Measurements from ENCODE around the gene DLD. TPM values are rescaled to one million over a fixed set of nuclear protein-coding genes. Genes with fewer than 3 reads are reported as not detected.

DLD gene
- total RNA-seq, 1 donor from 2014 or later = 19.2 TPM

DNA sequence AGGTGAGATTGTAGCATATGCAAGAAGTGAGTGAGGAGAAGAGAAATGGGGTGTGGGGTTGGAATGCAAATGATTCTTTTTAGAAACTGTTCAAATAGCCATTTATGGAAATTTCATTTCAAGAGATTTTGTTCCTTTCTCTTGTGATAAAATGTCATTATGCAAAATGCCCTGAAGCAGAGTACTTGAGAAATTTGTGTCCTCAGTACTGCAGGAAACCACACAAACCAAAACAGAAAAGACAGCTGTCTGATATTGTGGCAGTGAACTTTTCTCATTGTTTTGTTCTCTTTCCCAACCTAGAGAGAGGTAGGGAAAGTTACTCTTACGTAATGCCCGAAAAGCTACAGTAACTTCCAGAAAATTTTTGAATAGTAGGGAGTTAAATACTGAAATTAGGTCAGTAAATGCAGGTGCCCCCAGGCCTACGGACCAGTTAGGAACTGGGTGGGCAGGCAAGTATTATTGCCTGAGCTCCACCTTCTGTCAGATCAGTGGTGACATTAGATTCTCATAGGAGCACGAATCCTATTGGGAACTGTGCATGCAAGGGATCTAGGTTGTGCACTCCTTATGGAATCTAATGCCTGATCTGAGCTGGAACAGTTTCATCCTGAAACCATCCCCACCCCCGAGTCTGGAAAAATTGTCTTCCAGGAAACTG lies 34.0 kb downstream of the DLD start:
- DNase-seq (ENCODE audit: low spot score in 2 of 2) = no peak
- Histone ChIP-seq H3K9me3 (no peaks in the 10 kb centered on the region), H3K27me3 (no peaks in the 10 kb centered on the region), H3K36me3 (peaks cover 48 to 98% of the 10 kb centered on the region in 2 donors), H3K27ac (no peak overlapping the region), H3K4me3 (no peak overlapping the region), H3K4me1 (peaks cover 0 to 4% of the 10 kb centered on the region in 2 donors)
- intact Hi-C loops (cut with DNase I) = no loop called here
- TF ChIP-seq, protein P1, sequence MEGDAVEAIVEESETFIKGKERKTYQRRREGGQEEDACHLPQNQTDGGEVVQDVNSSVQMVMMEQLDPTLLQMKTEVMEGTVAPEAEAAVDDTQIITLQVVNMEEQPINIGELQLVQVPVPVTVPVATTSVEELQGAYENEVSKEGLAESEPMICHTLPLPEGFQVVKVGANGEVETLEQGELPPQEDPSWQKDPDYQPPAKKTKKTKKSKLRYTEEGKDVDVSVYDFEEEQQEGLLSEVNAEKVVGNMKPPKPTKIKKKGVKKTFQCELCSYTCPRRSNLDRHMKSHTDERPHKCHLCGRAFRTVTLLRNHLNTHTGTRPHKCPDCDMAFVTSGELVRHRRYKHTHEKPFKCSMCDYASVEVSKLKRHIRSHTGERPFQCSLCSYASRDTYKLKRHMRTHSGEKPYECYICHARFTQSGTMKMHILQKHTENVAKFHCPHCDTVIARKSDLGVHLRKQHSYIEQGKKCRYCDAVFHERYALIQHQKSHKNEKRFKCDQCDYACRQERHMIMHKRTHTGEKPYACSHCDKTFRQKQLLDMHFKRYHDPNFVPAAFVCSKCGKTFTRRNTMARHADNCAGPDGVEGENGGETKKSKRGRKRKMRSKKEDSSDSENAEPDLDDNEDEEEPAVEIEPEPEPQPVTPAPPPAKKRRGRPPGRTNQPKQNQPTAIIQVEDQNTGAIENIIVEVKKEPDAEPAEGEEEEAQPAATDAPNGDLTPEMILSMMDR (IDR thresholded peaks at IDR 0.05) = no peak

DNA sequence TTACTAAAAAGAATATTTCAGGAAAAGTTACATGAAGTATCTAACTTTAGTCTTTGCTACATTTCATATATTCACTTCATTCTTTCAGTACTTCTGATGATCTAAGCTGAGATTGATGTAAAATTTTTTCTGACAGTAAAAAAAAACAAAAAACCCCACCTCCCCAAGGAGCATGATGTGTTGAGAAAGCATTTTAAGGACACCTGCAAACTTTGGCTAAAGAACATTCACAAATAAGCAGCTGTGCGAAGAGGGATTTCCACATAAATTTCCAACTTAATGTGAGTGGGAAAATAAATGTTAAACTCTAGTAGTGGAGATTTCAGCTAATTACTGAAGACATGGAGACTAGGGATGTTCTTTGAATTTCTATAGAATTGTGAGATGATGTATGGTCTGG lies 35.5 kb downstream of the DLD start:
- peaks cover 59 to 97% of the 10 kb centered on the region in 2 donors for H3K36me3 ChIP-seq
- DNase-seq (ENCODE audit: low spot score in 2 of 2) = no peak

DNA sequence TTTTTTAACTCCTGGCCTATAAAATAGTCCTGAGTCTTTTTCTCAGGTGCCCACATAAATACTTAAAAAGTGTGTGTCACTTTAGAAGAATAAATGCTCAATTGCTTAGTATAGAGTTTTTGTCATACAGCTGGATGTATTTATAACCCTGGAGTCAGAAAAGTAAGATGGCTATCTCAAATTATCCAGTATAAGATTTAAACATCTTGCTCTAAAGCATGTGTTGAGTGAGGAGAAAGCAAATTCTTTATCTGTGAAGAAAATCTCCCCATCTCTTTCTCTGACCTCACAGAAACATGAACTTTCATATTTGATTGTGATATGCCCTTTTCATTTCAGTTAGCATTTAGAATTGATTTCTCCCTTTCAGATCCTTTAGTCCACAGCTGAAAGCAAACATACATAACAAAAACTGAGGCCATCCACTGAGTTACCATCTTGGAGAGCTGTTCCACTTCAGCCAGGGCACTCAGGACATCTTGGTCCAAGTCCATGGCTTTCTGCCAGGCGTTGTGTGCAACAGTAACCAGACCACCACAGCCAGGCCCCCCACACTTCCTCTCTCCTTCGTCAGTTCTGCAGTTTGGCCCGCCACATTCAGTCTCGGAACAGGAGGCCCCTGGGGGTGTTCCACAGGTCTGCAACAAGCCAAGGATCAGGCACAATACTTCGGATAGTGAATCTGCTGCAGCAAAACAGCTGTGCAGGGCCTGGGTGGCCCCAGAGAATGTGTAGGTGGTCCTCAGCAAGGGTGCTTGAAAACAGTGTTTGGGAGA lies 40.9 kb downstream of the DLD start:
- intact Hi-C loops (cut with DNase I) = no loop called here
- TF ChIP-seq, protein P1 (IDR thresholded peaks at IDR 0.05) = no peak
- Histone ChIP-seq H3K4me1 (no peaks in the 10 kb centered on the region), H3K36me3 (peaks cover 49 to 97% of the 10 kb centered on the region in 2 donors), H3K27ac (no peak overlapping the region), H3K4me3 (no peak overlapping the region), H3K27me3 (no peaks in the 10 kb centered on the region), H3K9me3 (no peaks in the 10 kb centered on the region)
- no peak for DNase-seq (ENCODE audit: low spot score in 2 of 2)

More for the DNA sequence above, 35.5 kb downstream of the DLD start:
- Histone ChIP-seq H3K27ac (no peak overlapping the region), H3K9me3 (no peaks in the 10 kb centered on the region), H3K4me1 (no peaks in the 10 kb centered on the region), H3K27me3 (no peaks in the 10 kb centered on the region), H3K4me3 (no peak overlapping the region)
- intact Hi-C loops (cut with DNase I) = no loop called here
- TF ChIP-seq, protein P1 (IDR thresholded peaks at IDR 0.05) = no peak

DNA sequence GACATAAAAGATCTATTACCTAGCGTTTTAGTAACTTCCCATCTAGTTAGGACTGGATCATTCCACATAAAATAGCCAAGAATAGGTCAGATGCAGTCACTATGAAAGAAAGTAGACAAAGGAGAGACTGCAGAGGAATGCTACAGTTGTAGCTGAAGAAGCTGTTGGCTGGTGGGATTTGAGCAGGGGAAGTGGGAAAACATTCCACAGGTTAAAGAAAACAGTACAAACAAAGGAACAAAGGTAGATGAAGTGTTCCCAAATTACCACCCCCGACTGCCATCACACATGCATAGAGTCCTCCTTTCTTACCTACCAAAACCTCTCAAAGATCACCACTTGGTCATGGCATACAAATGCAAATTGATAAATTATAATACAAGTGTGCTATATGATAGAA lies 41.8 kb downstream of the DLD start:
- Histone ChIP-seq H3K9me3 (no peaks in the 10 kb centered on the region), H3K4me3 (no peak overlapping the region), H3K27ac (no peak overlapping the region), H3K36me3 (peaks cover 42 to 92% of the 10 kb centered on the region in 2 donors), H3K27me3 (no peaks in the 10 kb centered on the region), H3K4me1 (no peaks in the 10 kb centered on the region)
- intact Hi-C loops (cut with DNase I) = no loop called here
- no peak for DNase-seq (ENCODE audit: low spot score in 2 of 2)
- TF ChIP-seq, protein P1 (IDR thresholded peaks at IDR 0.05) = no peak

DNA sequence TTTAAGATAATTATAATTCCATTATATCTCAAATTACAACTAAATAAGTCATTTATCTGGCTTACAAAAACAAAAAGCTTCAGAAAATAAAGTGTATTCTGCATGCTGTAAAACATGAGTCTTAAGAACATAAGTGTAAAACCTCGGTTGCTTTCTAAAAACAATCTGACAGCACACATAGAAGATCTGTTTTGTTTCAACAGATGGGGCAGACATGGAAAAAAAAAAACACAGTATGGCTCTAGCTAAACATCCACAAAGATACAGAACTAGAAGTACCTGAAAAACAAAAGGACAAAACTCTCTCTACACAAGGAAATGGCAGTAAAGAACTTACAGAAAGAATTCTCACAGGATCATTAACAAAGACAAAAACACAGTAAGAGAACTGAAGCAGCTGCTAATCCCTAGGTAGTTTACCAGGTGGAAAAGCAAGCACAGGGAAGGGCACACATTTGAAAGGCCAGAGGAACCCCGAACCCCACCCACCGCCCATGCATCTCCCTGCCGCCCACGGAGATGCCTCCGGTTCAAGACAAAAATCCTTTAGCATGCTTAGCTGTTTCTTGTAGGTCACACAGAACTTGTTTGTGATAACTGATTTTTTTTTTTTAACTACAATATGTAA lies 42.5 kb downstream of the DLD start:
- no peak overlapping the region for H3K27ac ChIP-seq
- H3K27me3 ChIP-seq = no peaks in the 10 kb centered on the region
- no peak for DNase-seq (ENCODE audit: low spot score in 2 of 2)
- TF ChIP-seq, protein P1 (IDR thresholded peaks at IDR 0.05) = no peak
- H3K4me1 ChIP-seq = peaks cover 0 to 4% of the 10 kb centered on the region in 2 donors
- peaks cover 42 to 85% of the 10 kb centered on the region in 2 donors for H3K36me3 ChIP-seq
- H3K9me3 ChIP-seq = no peaks in the 10 kb centered on the region
- no peak overlapping the region for H3K4me3 ChIP-seq
- intact Hi-C loops (cut with DNase I) = no loop called here
